ENCODE data around the gene CCR4. TPM values are rescaled to one million over a fixed set of nuclear protein-coding genes. Genes with fewer than 3 reads are reported as not detected.

CCR4 gene
- total and polyA plus RNA-seq, 2 of the 8 experiments (the other 6 are each of a cell fraction or from before 2014, with no cell fraction given) = 0.11 to 0.15 TPM

- POLR2A ChIA-PET (ENCODE audit: partially characterized antibody) = interaction anchor here (1.5 kb wide), 1 partner anchor 60 kb away, joined by 3 read pairs; no protein-coding TSS in a partner anchor
- Histone ChIP-seq H3K4me3 (ENCODE audit: extremely low read depth in 1 of 4, insufficient read depth in 2 of 4, low read depth in 3 of 4, low read length in 4 of 4) (no peak overlapping the region), H3K4me2 (ENCODE audit: insufficient read depth in 1 of 2, low read depth in 2 of 2, low read length in 2 of 2) (no peak overlapping the region), H2BK120ac (replicated peaks; ENCODE audit: low read depth, low read length) (no peak overlapping the region), H3K18ac (ENCODE audit: extremely low read depth, low read length) (no peak overlapping the region), H3K4me1 (replicated peaks in 1 of 4; ENCODE audit: control insufficient read depth in 3 of 4, insufficient read depth in 4 of 4, low read length in 3 of 4) (no peaks in the 10 kb centered on the region; a peak in 2 of 7 replicates), H3K14ac (ENCODE audit: insufficient read length) (no peak overlapping the region), H3K36me3 (ENCODE audit: control insufficient read depth in 2 of 4, insufficient read depth in 4 of 4, low read length in 3 of 4) (no peaks in the 10 kb centered on the region), H2BK15ac (ENCODE audit: low read length) (no peak overlapping the region), H2BK12ac (ENCODE audit: low read depth, low read length) (no peak overlapping the region), H3K27me3 (replicated peaks in 1 of 4; ENCODE audit: control insufficient read depth in 3 of 4, extremely low read depth in 1 of 4, insufficient read depth in 3 of 4, low read length in 3 of 4) (no peaks in the 10 kb centered on the region), H4K20me1 (replicated peaks in 1 of 2; ENCODE audit: control insufficient read depth in 1 of 2, insufficient read depth in 2 of 2, low read length in 2 of 2) (no peaks in the 10 kb centered on the region), H4K8ac (ENCODE audit: extremely low read depth, insufficient read depth, low read length) (no peak overlapping the region), H2AK5ac (ENCODE audit: low read depth, low read length) (no peak overlapping the region), H3K27ac (ENCODE audit: low read depth, low read length) (no peak overlapping the region), H2BK20ac (ENCODE audit: low read length) (no peak overlapping the region), H3K4ac (replicated peaks; ENCODE audit: insufficient read length, low read depth, low read length) (no peak overlapping the region), H4K91ac (replicated peaks; ENCODE audit: insufficient read length, low read length) (no peak overlapping the region), H3K23me2 (ENCODE audit: low read depth, low read length) (no peaks in the 10 kb centered on the region), H2AFZ (ENCODE audit: low read length) (0 out of 2 replicates have a peak overlapping the region, but pooled peaks have one; percentile 28), H3K79me1 (ENCODE audit: low read depth, low read length) (no peaks in the 10 kb centered on the region), H3K56ac (replicated peaks; ENCODE audit: insufficient read length, low read depth, low read length) (no peak overlapping the region), H3K23ac (ENCODE audit: insufficient read length) (no peak overlapping the region), H3K9me3 (ENCODE audit: insufficient read depth in 2 of 2, low read depth in 1 of 2, low read length in 1 of 2) (peaks cover 14 to 15% of the 10 kb centered on the region in 2 experiments), H3K79me2 (ENCODE audit: control insufficient read depth in 1 of 2, insufficient read depth in 2 of 2, low read length in 2 of 2) (no peaks in the 10 kb centered on the region), H2BK5ac (ENCODE audit: low read depth, low read length) (no peak overlapping the region), H3K9ac (replicated peaks in 1 of 4; ENCODE audit: extremely low read depth in 1 of 4, low read depth in 3 of 4, low read length in 3 of 4) (no peak overlapping the region), H4K5ac (ENCODE audit: insufficient read length, low read depth, low read length) (no peak overlapping the region)
- CTCF ChIA-PET (ENCODE audit: partially characterized antibody) = interaction anchor here (0.6 to 5.9 kb wide), 3 partner anchors 9 to 13 kb away, joined by 3 to 34 read pairs (median 3); no protein-coding TSS in a partner anchor
- FAIRE-seq = no peak
- 86% methylated on average over 5 of the region's 5 CpGs; no CpG with 5 or more reads in 1 of the 2 experiments for whole genome bisulfite sequencing, 2 experiments (ENCODE audit: extremely low coverage in 1 of 2, insufficient coverage in 1 of 2, insufficient read length in 1 of 2, insufficient replicate concordance in 2 of 2, low coverage in 1 of 2, low lambda C conversion rate in 2 of 2, missing lambda C conversion rate in 1 of 2)
- DNase-seq (ENCODE audit: low read depth in 1 of 2, low spot score in 2 of 2) = peak in 1 of 2 experiments; percentile 30
- TF ChIP-seq SP4 (IDR thresholded peaks at IDR 0.05; ENCODE audit: low read length) = no peak
- TF ChIP-seq BACH1 (IDR thresholded peaks at IDR 0.05; ENCODE audit: low read length) = no peak
- TF ChIP-seq MAFK (IDR thresholded peaks at IDR 0.05; ENCODE audit: low read depth, low read length) = no peak
- TF ChIP-seq SUZ12 (IDR thresholded peaks at IDR 0.05; ENCODE audit: low read length) = no peak
- TF ChIP-seq CREB1 (IDR thresholded peaks at IDR 0.05) = no peak
- TF ChIP-seq HDAC2 (IDR thresholded peaks at IDR 0.05; ENCODE audit: borderline replicate concordance in 1 of 2, low read depth in 2 of 2, low read length in 2 of 2) = no peak
- no peak for TF ChIP-seq KDM1A (IDR thresholded peaks at IDR 0.05; ENCODE audit: borderline replicate concordance, low read length)
- no peak for TF ChIP-seq MAX (IDR thresholded peaks at IDR 0.05)
- no peak for TF ChIP-seq CEBPB (IDR thresholded peaks at IDR 0.05; ENCODE audit: low read depth, low read length)
- no peak for TF ChIP-seq GABPA (IDR thresholded peaks at IDR 0.05; ENCODE audit: borderline replicate concordance, insufficient read depth, low read length)
- TF ChIP-seq USF2 (IDR thresholded peaks at IDR 0.05; ENCODE audit: low read length) = no peak
- TF ChIP-seq RAD21 (IDR thresholded peaks at IDR 0.05 in 1 of 2, conservative IDR thresholded peaks at IDR 0.05 in 1 of 2; ENCODE audit: low read depth in 2 of 2, low read length in 2 of 2) = no peak
Observed at GRCh38 chr3:32961189-32961715, 9.8 kb downstream of the CCR4 start.

Measured in H1 (cell line).